Measurements from ENCODE around the gene PTGES2. TPM values are rescaled to one million over a fixed set of nuclear protein-coding genes. Genes with fewer than 3 reads are reported as not detected.

PTGES2 gene
- total and polyA plus RNA-seq, 9 of the 15 experiments (the other 6 are each of a cell fraction or from before 2014, with no cell fraction given): 2.4 to 196 (median 90.1) TPM

- TF ChIP-seq, protein P1, sequence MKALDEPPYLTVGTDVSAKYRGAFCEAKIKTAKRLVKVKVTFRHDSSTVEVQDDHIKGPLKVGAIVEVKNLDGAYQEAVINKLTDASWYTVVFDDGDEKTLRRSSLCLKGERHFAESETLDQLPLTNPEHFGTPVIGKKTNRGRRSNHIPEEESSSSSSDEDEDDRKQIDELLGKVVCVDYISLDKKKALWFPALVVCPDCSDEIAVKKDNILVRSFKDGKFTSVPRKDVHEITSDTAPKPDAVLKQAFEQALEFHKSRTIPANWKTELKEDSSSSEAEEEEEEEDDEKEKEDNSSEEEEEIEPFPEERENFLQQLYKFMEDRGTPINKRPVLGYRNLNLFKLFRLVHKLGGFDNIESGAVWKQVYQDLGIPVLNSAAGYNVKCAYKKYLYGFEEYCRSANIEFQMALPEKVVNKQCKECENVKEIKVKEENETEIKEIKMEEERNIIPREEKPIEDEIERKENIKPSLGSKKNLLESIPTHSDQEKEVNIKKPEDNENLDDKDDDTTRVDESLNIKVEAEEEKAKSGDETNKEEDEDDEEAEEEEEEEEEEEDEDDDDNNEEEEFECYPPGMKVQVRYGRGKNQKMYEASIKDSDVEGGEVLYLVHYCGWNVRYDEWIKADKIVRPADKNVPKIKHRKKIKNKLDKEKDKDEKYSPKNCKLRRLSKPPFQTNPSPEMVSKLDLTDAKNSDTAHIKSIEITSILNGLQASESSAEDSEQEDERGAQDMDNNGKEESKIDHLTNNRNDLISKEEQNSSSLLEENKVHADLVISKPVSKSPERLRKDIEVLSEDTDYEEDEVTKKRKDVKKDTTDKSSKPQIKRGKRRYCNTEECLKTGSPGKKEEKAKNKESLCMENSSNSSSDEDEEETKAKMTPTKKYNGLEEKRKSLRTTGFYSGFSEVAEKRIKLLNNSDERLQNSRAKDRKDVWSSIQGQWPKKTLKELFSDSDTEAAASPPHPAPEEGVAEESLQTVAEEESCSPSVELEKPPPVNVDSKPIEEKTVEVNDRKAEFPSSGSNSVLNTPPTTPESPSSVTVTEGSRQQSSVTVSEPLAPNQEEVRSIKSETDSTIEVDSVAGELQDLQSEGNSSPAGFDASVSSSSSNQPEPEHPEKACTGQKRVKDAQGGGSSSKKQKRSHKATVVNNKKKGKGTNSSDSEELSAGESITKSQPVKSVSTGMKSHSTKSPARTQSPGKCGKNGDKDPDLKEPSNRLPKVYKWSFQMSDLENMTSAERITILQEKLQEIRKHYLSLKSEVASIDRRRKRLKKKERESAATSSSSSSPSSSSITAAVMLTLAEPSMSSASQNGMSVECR (CRISPR knock-in tag; IDR thresholded peaks at IDR 0.05): peak; percentile 42; the same call in 1 of the 2 replicates
- no peak for TF ChIP-seq SAP30 (IDR thresholded peaks at IDR 0.05; ENCODE audit: borderline replicate concordance, insufficient read depth, low read depth, low read length, poor library complexity, severe bottlenecking)
- TF ChIP-seq, protein P2, sequence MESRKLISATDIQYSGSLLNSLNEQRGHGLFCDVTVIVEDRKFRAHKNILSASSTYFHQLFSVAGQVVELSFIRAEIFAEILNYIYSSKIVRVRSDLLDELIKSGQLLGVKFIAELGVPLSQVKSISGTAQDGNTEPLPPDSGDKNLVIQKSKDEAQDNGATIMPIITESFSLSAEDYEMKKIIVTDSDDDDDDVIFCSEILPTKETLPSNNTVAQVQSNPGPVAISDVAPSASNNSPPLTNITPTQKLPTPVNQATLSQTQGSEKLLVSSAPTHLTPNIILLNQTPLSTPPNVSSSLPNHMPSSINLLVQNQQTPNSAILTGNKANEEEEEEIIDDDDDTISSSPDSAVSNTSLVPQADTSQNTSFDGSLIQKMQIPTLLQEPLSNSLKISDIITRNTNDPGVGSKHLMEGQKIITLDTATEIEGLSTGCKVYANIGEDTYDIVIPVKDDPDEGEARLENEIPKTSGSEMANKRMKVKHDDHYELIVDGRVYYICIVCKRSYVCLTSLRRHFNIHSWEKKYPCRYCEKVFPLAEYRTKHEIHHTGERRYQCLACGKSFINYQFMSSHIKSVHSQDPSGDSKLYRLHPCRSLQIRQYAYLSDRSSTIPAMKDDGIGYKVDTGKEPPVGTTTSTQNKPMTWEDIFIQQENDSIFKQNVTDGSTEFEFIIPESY (CRISPR knock-in tag; IDR thresholded peaks at IDR 0.05): no peak
- 0 out of 2 replicates have a peak, but pooled peaks have one; percentile 19 for TF ChIP-seq MXI1 (IDR thresholded peaks at IDR 0.05; ENCODE audit: low read depth, low read length)
- no peak for TF ChIP-seq NBN (IDR thresholded peaks at IDR 0.05; ENCODE audit: low read depth)
- peak; percentile 74 for TF ChIP-seq CBFA2T2 (conservative IDR thresholded peaks at IDR 0.05)
- TF ChIP-seq PYGO2 (tag; IDR thresholded peaks at IDR 0.05): no peak
- no peak for TF ChIP-seq MCM7 (IDR thresholded peaks at IDR 0.05)
- TF ChIP-seq KAT2B (IDR thresholded peaks at IDR 0.05; ENCODE audit: low read depth, low read length): no peak
- TF ChIP-seq, protein P3, sequence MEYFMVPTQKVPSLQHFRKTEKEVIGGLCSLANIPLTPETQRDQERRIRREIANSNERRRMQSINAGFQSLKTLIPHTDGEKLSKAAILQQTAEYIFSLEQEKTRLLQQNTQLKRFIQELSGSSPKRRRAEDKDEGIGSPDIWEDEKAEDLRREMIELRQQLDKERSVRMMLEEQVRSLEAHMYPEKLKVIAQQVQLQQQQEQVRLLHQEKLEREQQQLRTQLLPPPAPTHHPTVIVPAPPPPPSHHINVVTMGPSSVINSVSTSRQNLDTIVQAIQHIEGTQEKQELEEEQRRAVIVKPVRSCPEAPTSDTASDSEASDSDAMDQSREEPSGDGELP (CRISPR knock-in tag; IDR thresholded peaks at IDR 0.05; ENCODE audit: borderline replicate concordance): peak; percentile 86
- 0 out of 2 replicates have a peak, but pooled peaks have one; percentile 37 for TF ChIP-seq POLR2AphosphoS5 (IDR thresholded peaks at IDR 0.05; ENCODE audit: control insufficient read depth, insufficient read depth, low read depth, low read length)
- 0 out of 2 replicates have a peak, but pooled peaks have one; percentile 21 for TF ChIP-seq HNRNPL (IDR thresholded peaks at IDR 0.05; ENCODE audit: low read depth, low read length)
- TF ChIP-seq SMARCA4 (IDR thresholded peaks at IDR 0.05): peak; percentile 49
- no peak for TF ChIP-seq NR4A1 (CRISPR knock-in tag; IDR thresholded peaks at IDR 0.05)
- 0 out of 2 replicates have a peak, but pooled peaks have one; percentile 42 for TF ChIP-seq NR4A1 (tag; IDR thresholded peaks at IDR 0.05)
Observed at GRCh38 chr9:128099231-128099931, 28.1 kb downstream of the PTGES2 start (continued).
